Peyer's patch (tissue), 4 donors: ENCODE results near the gene SEC24D. TPM values are rescaled to one million over a fixed set of nuclear protein-coding genes. Genes with fewer than 3 reads are reported as not detected.
"Not testable (repeated sequence)": the region's sequence is repeated elsewhere in the genome, so short reads cannot be mapped to it uniquely, and the experiment has no call there.

Source experiments
- DNase-seq, 3 donors: peaks; one replicate each; pipeline ENCODE4 v3.0.0-alpha.2; 2017 to 2019
- H3K27ac ChIP-seq, 4 donors: fragments of 200-600 bp; sonication (generic); one replicate each; pipeline ENCODE4 v1.5.1; 2016 to 2019
- H3K27me3 ChIP-seq, 2 donors: fragments of 200-600 bp; sonication (generic); one replicate each; pipeline ENCODE4 v1.5.1; 2019
- H3K36me3 ChIP-seq, 3 donors: fragments of 200-600 bp; sonication (generic); one replicate each; pipeline ENCODE4 v1.5.1; 2016 to 2019
- H3K4me1 ChIP-seq, 4 donors: fragments of 200-600 bp; sonication (generic); one replicate each; pipeline ENCODE4 v1.5.1; 2016 to 2019
- H3K4me3 ChIP-seq, 4 donors: fragments of 200-600 bp; sonication (generic); 1 replicate in 3 of 4; 2 replicates in 1 of 4; pipeline ENCODE4 v1.5.1; 2016 to 2019; ENCODE audit warnings: mild to moderate bottlenecking in 1 of 4
- H3K9me3 ChIP-seq, 4 donors: fragments of 200-600 bp; sonication (generic); one replicate each; pipeline ENCODE4 v1.5.1; 2016 to 2019; ENCODE audit warnings: mild to moderate bottlenecking in 1 of 4
- POLR2A ChIP-seq, 2 donors: fragments of 450-650 bp; IDR thresholded peaks; one replicate each; pipeline ENCODE4 v1.5.1; 2017; ENCODE audit warnings: antibody characterized with exemption in 2 of 2, mild to moderate bottlenecking in 2 of 2, moderate library complexity in 2 of 2
- total RNA-seq, 4 donors: library from RNA; depleted of rRNA; stranded (reverse); fragments of >200 nt; gene quantifications; one replicate each; pipeline ENCODE4 v1.1.0, GENCODE V29; 2016
- TF ChIP-seq, protein P1 (sequence below), 6 experiments: fragments of 450-650 bp in 4 of 6; fragments of 200-600 bp in 2 of 6; sonication (generic) in 1 of 6; IDR thresholded peaks; one replicate each; pipeline ENCODE4 v1.5.1; 2017 to 2019; ENCODE audit warnings: antibody characterized with exemption in 6 of 6, mild to moderate bottlenecking in 3 of 6, moderate library complexity in 1 of 6

The SEC24D gene
- total RNA-seq, 4 donors from 2014 or later = 52.8 to 117 (median 76.0) TPM

DNA sequence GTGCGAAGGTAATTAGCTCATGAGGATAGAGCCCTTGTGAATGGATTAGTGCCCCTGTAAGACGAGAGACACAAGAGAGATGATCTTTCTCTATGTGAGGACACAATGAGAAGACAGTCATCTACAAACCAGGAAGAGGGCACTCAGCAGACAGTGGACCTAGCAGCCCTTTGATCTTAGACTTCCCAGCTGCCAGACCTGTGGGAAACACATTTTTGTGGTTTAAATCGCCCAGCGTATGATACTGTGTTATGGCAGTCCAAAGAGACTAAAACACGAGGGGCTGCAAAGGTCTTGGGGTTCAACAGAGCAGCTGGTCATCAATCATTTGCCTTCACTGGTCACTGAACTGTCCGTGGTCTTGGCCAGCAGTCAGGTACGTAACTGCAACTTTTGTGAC is 43.5 kb upstream of the SEC24D start:
- DNase-seq = no peak
- Histone ChIP-seq H3K9me3 (no peaks in the 10 kb centered on the region), H3K27ac (no peak overlapping the region), H3K36me3 (no peaks in the 10 kb centered on the region), H3K4me3 (no peak overlapping the region), H3K27me3 (no peaks in the 10 kb centered on the region), H3K4me1 (no peaks in the 10 kb centered on the region)
- TF ChIP-seq, protein P1, sequence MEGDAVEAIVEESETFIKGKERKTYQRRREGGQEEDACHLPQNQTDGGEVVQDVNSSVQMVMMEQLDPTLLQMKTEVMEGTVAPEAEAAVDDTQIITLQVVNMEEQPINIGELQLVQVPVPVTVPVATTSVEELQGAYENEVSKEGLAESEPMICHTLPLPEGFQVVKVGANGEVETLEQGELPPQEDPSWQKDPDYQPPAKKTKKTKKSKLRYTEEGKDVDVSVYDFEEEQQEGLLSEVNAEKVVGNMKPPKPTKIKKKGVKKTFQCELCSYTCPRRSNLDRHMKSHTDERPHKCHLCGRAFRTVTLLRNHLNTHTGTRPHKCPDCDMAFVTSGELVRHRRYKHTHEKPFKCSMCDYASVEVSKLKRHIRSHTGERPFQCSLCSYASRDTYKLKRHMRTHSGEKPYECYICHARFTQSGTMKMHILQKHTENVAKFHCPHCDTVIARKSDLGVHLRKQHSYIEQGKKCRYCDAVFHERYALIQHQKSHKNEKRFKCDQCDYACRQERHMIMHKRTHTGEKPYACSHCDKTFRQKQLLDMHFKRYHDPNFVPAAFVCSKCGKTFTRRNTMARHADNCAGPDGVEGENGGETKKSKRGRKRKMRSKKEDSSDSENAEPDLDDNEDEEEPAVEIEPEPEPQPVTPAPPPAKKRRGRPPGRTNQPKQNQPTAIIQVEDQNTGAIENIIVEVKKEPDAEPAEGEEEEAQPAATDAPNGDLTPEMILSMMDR (IDR thresholded peaks at IDR 0.05) = no peak
- TF ChIP-seq POLR2A (IDR thresholded peaks at IDR 0.05) = no peak

DNA sequence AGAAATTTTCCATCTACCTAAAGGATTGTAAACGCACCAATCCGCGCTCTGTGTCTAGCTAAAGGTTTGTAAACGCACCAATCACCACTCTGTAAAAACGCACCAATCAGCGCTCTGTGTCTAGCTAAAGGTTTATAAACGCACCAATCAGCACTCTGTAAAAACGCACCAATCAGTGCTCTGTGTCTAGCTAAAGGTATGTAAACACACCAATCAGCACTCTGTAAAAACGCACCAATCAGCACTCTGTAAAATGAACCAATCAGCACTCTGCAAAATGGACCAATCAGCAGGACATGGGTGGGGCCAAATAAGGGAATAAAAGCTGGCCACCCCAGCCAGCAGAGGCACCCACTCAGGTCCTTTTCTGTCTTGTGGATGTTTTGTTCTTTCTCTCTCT is 42.6 kb upstream of the SEC24D start:
- not testable (repeated sequence) for H3K4me1 ChIP-seq, H3K27me3 ChIP-seq, H3K4me3 ChIP-seq, DNase-seq, H3K9me3 ChIP-seq, H3K36me3 ChIP-seq, H3K27ac ChIP-seq

DNA sequence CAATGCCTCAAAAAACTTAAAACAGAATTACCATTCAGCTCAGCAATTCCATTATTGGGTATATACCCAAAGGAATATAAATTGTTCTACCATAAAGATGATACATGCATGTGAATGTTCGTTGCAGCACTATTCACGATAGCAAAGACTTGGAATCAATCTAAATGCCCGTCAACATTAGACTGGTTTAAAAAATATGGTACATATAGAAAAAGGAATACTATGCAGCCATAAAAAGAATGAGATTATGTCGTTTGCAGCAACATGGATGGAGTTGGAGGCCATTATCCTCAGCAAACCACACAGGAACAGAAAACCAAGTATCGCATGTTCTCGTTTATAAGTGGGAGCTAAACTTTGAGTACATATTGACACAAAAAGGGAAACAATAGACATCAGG is 41.9 kb upstream of the SEC24D start:
- no peak for DNase-seq
- no peaks in the 10 kb centered on the region for H3K27me3 ChIP-seq
- no peaks in the 10 kb centered on the region for H3K9me3 ChIP-seq
- no peaks in the 10 kb centered on the region for H3K36me3 ChIP-seq
- TF ChIP-seq POLR2A (IDR thresholded peaks at IDR 0.05) = no peak
- TF ChIP-seq, protein P1 (IDR thresholded peaks at IDR 0.05) = no peak
- no peak overlapping the region for H3K4me3 ChIP-seq
- H3K27ac ChIP-seq = no peak overlapping the region
- no peaks in the 10 kb centered on the region for H3K4me1 ChIP-seq

DNA sequence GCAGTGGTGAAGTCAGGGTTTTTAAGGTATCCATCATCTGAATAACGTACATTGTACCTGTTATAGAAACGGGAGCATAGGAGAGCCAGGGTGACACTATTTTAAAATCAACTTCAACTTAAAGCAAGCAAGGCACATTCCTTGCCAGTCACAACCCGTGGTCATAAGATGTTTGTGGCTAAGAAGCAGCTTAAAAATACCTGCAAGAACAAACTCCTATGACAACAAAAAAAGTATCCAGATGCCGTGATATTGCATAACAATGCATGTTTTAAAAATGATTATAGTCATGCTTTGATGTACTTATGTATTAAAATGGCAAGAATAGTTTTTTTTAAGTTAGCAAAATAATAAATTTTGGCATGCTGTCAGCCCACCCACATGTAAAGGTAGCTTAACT is 36.3 kb upstream of the SEC24D start:
- H3K4me3 ChIP-seq = no peak overlapping the region
- DNase-seq = no peak
- no peaks in the 10 kb centered on the region for H3K9me3 ChIP-seq
- H3K27me3 ChIP-seq = no peaks in the 10 kb centered on the region
- H3K4me1 ChIP-seq = no peaks in the 10 kb centered on the region
- no peak overlapping the region for H3K27ac ChIP-seq
- TF ChIP-seq, protein P1 (IDR thresholded peaks at IDR 0.05) = no peak
- no peak for TF ChIP-seq POLR2A (IDR thresholded peaks at IDR 0.05)
- no peaks in the 10 kb centered on the region for H3K36me3 ChIP-seq

DNA sequence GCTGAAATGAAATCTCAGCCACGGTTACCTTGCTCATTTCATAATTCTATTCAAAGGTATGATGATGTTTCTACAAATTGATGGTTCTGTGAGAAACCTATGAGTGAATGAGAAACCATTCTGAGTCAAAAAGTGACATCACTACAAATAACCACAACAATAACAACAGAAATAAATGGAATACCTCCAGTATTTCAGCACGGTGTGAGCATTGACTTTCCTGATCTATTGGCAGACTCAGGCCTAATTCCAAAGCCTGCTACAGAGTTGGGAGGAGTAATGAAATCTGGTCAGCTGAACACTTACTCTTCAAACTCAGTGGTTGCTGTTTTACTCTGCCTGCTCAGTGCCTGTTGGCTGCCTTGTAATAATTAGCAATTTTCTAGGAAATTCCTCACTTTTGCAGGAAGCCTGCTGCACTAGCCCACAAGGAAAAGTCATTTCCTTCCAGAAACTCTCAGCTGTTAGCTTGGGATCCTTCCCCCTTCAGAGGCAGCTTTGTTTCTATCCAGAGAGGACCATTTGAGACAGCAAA is 33.9 kb upstream of the SEC24D start:
- no peak for TF ChIP-seq POLR2A (IDR thresholded peaks at IDR 0.05)
- TF ChIP-seq, protein P1 (IDR thresholded peaks at IDR 0.05) = no peak
- H3K27ac ChIP-seq = no peak overlapping the region
- no peaks in the 10 kb centered on the region for H3K27me3 ChIP-seq
- H3K36me3 ChIP-seq = no peaks in the 10 kb centered on the region
- no peak for DNase-seq
- no peaks in the 10 kb centered on the region for H3K9me3 ChIP-seq
- no peaks in the 10 kb centered on the region for H3K4me1 ChIP-seq
- no peak overlapping the region for H3K4me3 ChIP-seq

DNA sequence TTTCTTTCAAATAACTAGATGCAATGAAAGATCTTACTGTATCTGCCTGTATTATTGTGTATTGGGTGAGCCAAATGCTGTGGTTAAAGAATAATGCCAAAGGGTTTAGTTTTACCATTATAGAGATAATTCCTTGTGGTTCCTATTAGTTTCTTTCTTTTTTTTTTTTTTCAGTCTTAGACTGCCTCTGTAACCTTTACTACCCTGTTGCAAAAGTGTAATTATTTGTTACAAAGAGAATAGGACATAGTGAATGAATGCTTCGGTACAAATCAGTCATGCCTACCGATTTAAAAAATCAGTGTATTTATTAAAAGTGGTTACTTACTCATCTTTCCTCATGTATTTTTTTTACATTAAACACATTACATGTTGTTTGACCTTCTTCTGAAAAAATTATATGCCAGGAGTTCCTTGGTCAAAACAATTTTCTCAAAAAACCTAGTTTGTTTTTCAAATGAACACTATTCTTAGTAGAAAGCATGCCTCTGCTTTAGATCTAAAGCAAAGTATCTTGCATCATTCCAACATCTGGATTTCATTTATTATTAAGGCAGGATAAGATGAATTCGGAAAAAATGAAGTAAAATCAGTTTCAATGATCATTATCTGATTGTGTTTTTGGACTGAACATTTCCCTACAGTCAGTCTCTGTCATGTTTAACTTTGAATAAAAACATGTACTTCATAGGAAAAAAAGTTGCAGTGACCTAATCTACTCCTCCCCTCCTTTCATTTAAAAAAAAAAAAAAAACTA is 31.6 kb upstream of the SEC24D start:
- no peak overlapping the region for H3K27ac ChIP-seq
- no peaks in the 10 kb centered on the region for H3K9me3 ChIP-seq
- H3K4me3 ChIP-seq = no peak overlapping the region
- no peaks in the 10 kb centered on the region for H3K36me3 ChIP-seq
- TF ChIP-seq, protein P1 (IDR thresholded peaks at IDR 0.05) = no peak
- no peak for TF ChIP-seq POLR2A (IDR thresholded peaks at IDR 0.05)
- no peak for DNase-seq
- H3K4me1 ChIP-seq = no peaks in the 10 kb centered on the region
- no peaks in the 10 kb centered on the region for H3K27me3 ChIP-seq
